ENCODE results near the gene THADA.
A peak's percentile ranks its signal among the peaks of the same experiment; 100 is the strongest.

GRCh38 chr2:43233218-43234212, 362.3 kb downstream of the THADA start:
- TF ChIP-seq CTCF (IDR thresholded peaks at IDR 0.05) (no peak), EP300 (IDR thresholded peaks at IDR 0.05) (peak in 1 of 2 donors; percentile 21), POLR2A (IDR thresholded peaks at IDR 0.05) (no peak)
